GM19372 (cell line): Measurements from ENCODE around the gene CRAT.

Experiments
- ATAC-seq: cut with Tn5 transposase; IDR thresholded peaks from one replicate; pipeline ENCODE4 v1.9.1; 2021; ENCODE audit warnings: mild to moderate bottlenecking, low read depth, moderate library complexity; ENCODE audit not compliant: unreplicated experiment

CRAT gene

GRCh38 chr9:129111528-129112151, 1.0 kb upstream of the CRAT start:
- ATAC-seq: no peak

DNA sequence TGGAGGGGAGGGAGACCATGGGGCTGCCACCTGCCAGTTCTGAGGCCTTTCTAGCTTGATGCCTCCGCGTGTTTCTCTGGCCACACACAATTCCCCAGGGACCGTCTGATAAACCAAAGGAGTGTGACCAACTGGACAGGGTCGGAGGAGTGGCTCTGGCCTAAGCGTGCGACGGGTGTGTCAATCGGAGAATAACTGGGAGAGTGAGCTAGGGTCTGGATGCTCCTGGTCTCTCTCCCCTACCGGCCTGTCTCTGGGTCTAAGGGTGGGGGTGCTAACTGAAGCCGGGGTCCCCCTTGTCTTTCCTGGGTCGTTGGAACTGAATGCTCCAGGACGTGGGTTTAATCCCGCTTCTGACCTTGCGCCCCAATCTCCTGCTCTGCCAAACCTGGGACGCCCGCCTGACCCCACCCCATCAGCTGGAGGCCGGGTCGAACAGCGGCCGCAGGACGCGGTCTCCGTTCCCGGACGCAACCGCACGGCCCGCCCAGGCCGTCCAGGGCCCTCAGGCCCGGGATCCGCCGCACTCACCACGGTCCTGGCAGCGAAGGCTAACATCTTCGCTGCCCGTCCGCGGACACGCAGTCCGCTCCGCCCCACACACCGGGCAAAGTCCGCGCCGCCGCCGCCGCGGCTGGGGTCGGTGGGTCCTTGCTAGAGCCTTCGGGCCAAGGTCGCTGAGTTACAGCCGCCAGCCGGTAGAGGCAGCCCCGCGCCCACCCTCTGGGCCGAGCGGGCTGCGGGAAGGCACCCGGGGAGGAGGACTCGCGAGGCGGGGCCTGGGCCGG, 447 bp downstream of the CRAT start:
- ATAC-seq: no peak

- no peak for ATAC-seq
Observed at GRCh38 chr9:129109537-129109903, 1.1 kb downstream of the CRAT start.

DNA sequence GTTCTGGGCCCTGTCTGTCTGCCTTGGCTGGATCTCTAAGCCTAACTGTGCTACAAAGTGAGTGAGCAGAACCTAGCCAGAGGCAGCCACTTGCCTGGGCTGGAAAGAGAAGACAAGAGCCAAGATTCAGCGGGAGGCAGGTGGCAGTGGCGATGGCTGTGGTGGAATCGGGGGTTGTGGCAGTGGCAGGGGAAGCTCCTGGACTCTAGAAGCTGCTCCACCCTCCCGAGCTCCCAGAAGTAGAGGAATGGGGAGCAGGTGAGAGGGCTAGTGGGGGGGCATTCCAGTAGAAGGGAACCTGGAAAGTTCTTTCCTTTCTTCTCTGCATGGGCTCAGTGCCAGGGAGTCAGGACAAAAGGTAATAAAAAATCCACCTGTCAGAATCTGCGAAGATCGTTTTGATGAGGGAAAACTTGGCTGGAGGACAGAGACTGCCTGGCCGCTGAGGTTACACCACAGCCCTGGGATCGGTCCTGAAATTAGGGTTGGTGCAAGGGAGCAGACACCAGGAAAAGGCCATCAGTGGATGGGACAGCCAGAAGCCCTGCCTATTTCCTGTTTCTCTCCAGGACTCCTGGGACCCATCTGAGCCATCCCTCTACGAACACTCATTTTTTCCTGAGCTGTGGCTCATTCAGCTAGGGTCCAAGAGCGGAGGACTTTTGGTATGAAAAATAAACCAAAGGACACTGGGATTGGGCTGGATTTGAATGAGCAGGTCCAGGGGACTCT, 1.6 kb downstream of the CRAT start:
- ATAC-seq: no peak

DNA sequence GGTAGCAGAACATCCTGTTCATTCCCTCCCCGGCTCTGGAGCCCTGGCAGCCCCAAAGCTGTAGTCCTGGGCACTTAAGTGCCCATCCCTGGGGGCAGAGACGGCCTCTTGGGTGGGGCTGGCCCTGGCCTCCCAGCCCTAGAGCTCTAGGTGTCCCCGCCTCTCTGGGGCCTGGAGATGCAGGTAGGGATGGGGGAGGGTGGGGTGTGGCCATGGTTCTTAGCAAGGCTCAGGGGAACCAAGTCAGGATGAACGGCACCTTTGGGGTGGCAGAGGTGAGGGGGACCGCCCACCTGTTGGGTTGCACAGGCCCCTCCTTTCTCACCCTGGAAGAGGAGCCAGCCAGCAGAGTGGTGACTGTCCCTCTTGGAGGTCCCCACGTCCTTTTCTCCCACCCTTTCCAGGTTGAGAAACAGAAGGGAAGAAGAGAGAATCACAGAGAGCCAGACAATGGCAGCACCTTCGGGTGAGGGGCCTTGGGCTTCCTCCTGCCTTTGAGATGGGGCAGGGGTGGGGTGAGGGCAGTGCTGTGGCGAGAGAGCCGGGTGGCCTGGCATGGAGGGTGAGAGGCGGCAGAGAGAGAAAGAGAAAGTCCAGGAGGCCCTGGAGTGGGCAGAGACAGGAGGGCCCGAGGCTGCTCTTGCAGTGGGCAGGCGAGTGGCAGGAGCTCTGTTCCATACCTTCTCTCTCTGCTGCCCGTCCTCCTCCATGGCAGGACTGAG, 2.3 kb downstream of the CRAT start:
- ATAC-seq: no peak

DNA sequence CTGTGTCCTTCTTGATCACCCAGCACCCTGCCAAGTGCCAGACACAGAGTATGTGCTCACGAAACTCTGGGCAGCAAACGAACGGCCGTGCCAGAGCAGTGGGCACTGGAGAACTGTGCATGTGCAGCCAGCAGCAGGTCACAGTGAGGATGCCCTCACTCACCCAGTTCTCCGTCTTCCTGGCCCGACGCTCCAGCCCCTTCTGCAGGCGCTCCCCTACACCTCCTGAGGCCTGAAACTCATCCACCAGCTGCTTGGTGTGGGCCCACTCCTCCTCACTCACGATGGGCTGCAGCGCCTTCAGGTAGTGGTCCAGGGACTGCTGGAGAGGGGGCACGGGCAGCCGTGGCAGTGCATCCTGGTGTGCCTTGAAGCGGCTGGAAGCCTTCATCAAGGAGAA, 2.9 kb downstream of the CRAT start:
- ATAC-seq: no peak

DNA sequence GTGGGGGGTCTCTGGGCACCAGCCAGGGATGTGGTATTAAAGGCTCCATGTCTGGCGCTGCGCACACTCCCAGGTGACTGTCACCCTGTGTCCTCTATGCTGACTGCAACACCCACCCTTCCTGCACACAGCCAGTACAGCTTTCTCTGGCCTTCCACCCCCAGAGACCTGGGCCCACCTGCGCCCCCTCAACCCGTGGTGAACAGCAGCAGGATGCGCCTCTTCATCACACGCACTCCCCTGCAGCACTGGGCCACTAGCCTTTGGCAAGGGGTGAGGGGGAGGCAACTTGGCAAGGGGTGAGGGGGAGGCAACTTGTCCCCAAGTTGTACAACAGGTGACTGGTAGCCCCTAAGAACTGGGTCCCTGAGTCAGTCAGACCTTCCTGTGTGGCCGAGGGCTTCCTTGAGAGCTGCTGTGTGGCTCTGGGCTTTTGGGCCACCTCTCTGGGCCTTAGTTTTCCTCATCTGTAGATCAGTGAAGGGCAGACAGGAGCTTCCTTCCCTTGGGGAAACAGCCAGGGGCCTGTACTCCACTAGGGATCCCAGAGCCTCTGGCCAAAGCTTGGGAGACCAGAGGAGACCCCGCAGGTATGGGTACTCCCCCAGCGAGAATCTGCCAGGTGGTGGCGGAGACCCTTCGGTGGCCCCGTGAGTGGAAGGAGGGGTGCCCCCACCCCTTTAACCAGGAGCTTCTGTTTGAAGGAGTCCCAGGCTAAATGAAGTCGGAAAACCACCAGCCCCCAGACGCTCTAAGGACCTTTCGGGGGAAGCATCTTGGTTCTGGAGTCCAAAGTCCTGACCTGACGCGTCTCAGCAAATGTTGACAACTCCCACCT, 4.5 kb downstream of the CRAT start:
- ATAC-seq: no peak

- ATAC-seq: no peak
Observed at GRCh38 chr9:129104051-129104450, 6.5 kb downstream of the CRAT start.

DNA sequence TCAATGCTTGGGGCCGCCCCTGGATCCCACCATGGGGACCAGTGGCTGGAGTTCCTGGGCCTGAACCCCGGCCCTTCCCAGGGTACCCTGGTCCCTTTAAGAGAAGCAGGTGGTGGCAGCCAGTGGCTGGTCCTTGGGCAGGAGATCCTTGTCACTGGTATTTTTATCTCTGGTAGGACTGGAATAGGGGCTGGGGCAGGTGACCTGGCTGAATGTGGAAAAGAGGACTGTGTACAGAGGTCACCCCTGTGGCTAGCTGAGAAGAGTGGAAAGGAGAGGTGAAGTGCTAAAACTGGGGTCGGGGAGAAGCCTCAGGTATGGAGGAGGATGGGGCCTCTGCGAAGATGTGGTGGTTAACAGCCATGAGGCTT, 7.0 kb downstream of the CRAT start:
- ATAC-seq: no peak

- ATAC-seq: no peak
Observed at GRCh38 chr9:129102791-129103594, 7.6 kb downstream of the CRAT start.

- ATAC-seq: no peak
Observed at GRCh38 chr9:129102095-129102525, 8.5 kb downstream of the CRAT start.

DNA sequence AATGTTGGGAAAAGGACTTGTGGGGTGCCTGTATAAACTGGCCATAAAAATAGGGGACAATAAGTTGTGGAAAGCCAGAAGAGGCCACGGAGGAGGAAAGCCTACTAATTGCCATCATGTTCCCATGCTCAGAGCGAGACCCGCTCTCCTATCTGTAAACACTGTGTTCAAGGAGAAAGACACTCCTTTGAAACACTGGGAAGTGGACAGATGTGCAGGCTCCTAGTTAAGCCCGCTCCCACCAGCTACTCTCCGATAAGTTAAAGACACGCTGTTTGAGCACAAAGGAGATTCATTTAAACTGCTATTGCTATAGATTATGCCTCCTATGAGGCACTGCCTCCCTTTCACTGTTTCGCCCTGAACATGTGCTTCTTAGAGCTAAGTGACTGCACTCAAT, 9.3 kb downstream of the CRAT start:
- ATAC-seq: no peak

- ATAC-seq: no peak
Observed at GRCh38 chr9:129100383-129101169, 10.0 kb downstream of the CRAT start.

- ATAC-seq: no peak
Observed at GRCh38 chr9:129098328-129098727, 12.3 kb downstream of the CRAT start.

- ATAC-seq: no peak
Observed at GRCh38 chr9:129097671-129098306, 12.8 kb downstream of the CRAT start.

DNA sequence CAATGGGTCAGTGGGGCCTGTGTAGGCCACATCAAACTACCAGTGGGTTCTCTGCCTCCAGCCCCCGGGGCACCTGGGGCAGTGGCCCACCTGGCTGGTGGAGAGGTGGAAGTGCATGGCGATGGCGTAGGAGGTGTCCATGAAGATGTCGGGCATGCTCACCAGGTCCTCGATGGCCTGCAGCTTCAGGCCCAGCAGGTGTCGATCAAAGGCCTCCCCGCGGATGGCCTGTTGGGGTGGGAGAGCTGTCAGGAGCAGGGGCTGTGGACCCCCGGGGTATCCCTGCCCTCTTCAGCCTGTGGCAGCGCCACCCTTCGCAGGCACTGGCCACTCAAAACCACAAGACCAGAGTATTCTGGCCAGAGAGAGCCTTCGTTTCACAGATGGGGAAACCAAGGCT, 14.7 kb downstream of the CRAT start:
- no peak for ATAC-seq

DNA sequence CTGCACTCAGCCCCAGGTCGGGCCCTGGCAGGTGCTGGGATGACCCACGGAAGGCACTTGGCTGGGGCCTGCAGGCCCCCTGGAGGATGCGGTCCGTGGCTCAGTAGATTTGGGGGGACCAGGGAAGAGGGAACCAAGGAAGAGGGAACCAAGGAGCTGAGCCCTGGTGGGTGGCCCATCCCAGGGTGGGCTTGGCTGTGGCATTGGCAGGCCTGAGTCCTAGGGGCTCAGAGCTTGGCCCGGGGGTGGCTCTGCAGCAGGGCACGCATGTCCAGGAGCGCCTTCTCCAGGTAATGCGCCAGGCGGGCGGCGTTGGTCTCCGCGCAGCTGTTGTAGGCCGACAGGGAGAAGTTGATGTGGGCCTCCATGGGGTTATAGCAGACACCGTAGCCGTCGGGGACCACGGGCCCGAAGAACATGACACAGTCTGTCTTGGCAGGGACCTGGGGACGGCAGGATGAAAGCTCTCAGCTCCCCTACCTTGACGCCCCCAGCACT, 15.4 kb downstream of the CRAT start:
- ATAC-seq: no peak
